ENCODE data around the gene DHPS.
A peak's percentile ranks its signal among the peaks of the same experiment; 100 is the strongest.

Gene DHPS

DNA sequence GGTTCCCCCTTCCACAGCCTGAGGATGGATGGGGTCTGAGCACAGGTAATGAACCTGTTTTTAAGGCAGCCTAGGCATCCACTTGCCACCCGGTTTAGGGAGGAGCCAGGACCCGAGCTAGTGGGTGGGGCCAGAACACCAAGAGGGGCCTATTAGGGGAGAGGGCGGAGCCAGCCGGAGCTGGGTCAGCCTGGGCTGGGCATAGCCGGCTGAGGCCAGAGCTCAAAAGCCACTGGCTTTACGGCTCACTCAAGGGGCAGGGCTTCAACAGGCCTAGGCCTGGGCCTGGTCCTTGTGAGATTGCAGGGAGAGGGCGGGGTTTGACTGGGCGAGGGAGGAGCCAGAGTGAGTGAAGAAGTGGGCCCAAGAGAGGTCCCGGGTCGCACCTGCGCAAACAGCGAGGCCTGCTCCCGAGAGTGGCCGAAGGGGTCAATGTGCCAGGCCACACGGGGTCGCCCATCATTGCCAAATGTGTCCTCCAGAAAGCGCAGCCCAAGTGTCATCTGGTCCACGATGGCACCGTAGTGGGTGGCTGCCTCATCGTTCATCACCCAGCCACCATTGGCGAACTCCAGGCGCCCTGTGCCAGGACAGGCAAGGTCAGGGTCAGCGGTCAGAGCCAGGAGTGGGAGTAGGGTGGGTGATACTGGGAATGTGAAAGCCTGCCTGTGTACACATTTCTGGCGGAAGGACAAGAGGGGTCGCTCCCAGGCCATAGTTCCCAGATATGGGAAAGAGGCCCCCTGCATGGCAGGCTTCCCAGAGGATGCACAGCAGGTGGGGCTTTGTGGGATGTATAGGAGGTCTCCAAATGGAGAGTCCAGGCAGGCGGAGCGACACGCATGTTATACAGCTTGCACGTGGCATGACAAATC is 17.0 kb downstream of the DHPS start:
- Histone ChIP-seq H3K27ac (ENCODE audit: low read depth, low read length) (no peak overlapping the region), H3K4me1 (ENCODE audit: control insufficient read depth, insufficient read depth, low read length) (peaks cover 8% of the 10 kb centered on the region), H3K9ac (ENCODE audit: low read length) (no peak overlapping the region), H3K27me3 (ENCODE audit: control insufficient read depth, insufficient read depth, low read length) (no peaks in the 10 kb centered on the region), H3K9me3 (ENCODE audit: control insufficient read depth, insufficient read depth, low read depth, low read length) (no peaks in the 10 kb centered on the region), H3K4me3 (ENCODE audit: low read depth, low read length) (no peak overlapping the region), H3K36me3 (ENCODE audit: control insufficient read depth, insufficient read depth, low read length) (peaks cover 38% of the 10 kb centered on the region)

DNA sequence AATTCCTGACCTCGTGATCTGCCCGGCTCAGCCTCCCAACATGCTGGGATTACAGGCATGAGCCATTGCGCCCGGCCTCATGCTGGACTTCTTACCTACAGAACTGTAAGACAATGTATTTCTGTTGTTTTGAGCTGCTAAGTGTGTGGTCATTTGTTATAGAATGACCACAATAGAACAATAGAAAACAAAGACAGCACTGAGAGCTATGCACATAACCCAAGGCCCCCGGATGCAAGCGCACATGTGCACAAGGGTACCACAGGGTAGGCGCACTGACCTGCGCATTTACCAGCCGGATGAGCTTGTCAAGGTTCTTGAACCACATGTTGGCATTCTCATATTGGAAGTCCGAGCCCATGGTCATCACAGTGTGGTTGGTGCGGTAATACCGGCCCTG is 20.7 kb downstream of the DHPS start:
- no peak overlapping the region for H3K9ac ChIP-seq (ENCODE audit: low read length)
- H3K4me1 ChIP-seq (ENCODE audit: control insufficient read depth, insufficient read depth, low read length), result peaks cover 7% of the 10 kb centered on the region
- H3K9me3 ChIP-seq (ENCODE audit: control insufficient read depth, insufficient read depth, low read depth, low read length), result no peaks in the 10 kb centered on the region
- no peaks in the 10 kb centered on the region for H3K27me3 ChIP-seq (ENCODE audit: control insufficient read depth, insufficient read depth, low read length)
- H3K36me3 ChIP-seq (ENCODE audit: control insufficient read depth, insufficient read depth, low read length), result peaks cover 50% of the 10 kb centered on the region
- H3K27ac ChIP-seq (ENCODE audit: low read depth, low read length), result no peak overlapping the region
- H3K4me3 ChIP-seq (ENCODE audit: low read depth, low read length), result no peak overlapping the region

DNA sequence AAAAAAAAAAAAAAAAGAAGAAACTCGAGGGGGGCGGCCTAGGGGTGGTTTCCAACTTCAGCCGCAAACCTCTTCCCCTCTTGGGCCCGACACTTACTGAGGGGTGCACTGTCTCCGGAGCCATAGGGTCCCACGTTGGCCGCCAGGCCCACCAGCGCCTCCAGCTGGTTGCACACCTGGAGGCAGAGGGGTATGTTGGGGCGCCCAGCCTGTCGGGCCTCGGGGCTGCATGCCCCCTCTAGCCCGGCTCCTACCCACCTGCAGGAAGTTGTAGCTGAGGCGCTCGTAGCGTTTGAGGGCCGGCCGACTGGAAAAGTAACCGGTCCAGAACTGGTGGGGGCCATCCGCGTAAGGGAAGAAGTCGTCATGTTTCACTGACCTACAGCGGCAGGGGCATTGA is 23.7 kb downstream of the DHPS start:
- Histone ChIP-seq H3K4me3 (ENCODE audit: low read depth, low read length) (no peak overlapping the region), H3K4me1 (ENCODE audit: control insufficient read depth, insufficient read depth, low read length) (no peaks in the 10 kb centered on the region), H3K9me3 (ENCODE audit: control insufficient read depth, insufficient read depth, low read depth, low read length) (no peaks in the 10 kb centered on the region), H3K27ac (ENCODE audit: low read depth, low read length) (no peak overlapping the region), H3K36me3 (ENCODE audit: control insufficient read depth, insufficient read depth, low read length) (peaks cover 48% of the 10 kb centered on the region), H3K9ac (ENCODE audit: low read length) (no peak overlapping the region), H3K27me3 (ENCODE audit: control insufficient read depth, insufficient read depth, low read length) (no peaks in the 10 kb centered on the region)

DNA sequence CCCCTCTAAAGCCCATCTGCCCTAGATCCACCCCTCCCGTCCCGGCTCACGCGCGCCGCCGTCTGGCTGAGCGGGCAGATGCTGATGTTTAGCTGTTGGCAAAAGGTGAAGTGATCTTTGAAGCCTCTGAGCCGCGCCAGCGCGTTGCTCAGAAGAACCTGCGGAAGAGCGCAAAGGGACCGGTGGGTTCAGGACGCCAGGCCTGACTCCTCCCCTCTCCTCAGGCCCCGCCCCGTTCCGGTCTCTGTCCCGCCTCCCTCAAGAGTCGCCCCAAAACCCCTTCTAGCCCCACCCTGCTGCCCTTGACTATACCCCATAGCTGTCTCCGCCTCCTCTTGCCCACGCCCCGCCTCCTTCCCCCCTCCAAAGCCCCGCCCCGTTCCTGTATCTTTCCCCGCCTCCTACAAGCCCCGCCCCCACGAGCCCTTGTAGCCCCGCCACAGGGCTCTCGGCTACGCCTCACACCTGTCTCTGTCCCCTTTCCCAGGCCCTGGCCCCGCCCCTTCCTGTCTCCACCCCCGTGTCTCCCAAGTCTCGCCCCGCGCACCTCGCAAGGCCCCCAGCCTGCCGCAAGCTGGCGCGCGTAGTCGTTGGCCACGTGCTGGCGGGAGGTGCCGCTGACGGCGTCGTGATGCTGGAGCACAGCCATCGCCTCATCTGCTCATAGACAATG is 24.6 kb downstream of the DHPS start:
- no peaks in the 10 kb centered on the region for H3K27me3 ChIP-seq (ENCODE audit: control insufficient read depth, insufficient read depth, low read length)
- H3K36me3 ChIP-seq (ENCODE audit: control insufficient read depth, insufficient read depth, low read length), result peaks cover 48% of the 10 kb centered on the region

DNA sequence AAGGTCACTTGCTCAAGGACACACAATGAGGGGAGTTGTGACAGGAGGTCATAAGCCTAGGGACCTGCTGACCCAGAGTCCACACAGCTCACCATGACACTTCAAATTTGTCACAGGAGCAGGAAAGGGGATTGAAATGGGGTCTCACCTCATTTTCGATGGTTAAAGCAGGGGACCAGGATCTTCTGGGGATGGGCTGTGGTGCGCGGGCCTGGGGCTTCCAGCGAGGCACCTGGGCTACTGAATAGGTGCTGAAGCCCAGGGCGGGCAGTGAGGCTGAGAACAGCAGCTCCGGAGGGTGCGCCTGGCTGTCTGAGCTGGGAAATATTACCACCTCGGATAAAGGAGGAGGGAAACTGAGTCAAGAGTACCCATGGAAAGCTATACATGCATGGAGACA is 26.1 kb downstream of the DHPS start:
- Histone ChIP-seq H3K9me3 (ENCODE audit: control insufficient read depth, insufficient read depth, low read depth, low read length) (no peaks in the 10 kb centered on the region), H3K27ac (ENCODE audit: low read depth, low read length) (no peak overlapping the region), H3K4me1 (ENCODE audit: control insufficient read depth, insufficient read depth, low read length) (no peaks in the 10 kb centered on the region), H3K9ac (ENCODE audit: low read length) (no peak overlapping the region), H3K36me3 (ENCODE audit: control insufficient read depth, insufficient read depth, low read length) (peaks cover 36% of the 10 kb centered on the region), H3K27me3 (ENCODE audit: control insufficient read depth, insufficient read depth, low read length) (no peaks in the 10 kb centered on the region), H3K4me3 (ENCODE audit: low read depth, low read length) (no peak overlapping the region)

More for the DNA sequence above, 24.6 kb downstream of the DHPS start:
- no peaks in the 10 kb centered on the region for H3K4me1 ChIP-seq (ENCODE audit: control insufficient read depth, insufficient read depth, low read length)
- no peaks in the 10 kb centered on the region for H3K9me3 ChIP-seq (ENCODE audit: control insufficient read depth, insufficient read depth, low read depth, low read length)
- peak overlapping the region; percentile 27; the same call in 1 of the 2 replicates for H3K4me3 ChIP-seq (ENCODE audit: low read depth, low read length)
- no peak overlapping the region for H3K27ac ChIP-seq (ENCODE audit: low read depth, low read length)
- no peak overlapping the region for H3K9ac ChIP-seq (ENCODE audit: low read length)

DNA sequence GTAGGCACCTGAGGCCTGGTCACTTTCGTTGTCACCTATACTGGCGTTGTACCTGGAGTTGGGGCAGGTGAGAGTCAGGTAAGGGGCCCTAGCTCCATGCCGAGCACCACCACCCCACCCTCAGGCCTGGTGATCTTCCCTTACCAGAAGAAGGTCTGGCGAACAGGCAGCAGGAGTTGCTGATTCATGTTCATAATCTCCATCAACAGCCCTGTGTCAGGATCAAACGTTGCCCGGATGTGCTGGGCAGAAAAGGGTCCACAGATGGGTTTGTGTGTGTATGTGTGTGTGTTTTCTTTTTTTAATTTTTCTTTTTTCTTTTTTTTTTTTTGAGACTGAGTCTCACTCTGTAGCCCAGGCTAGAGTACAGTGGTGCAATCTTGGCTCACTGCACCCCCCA is 29.5 kb downstream of the DHPS start:
- Histone ChIP-seq H3K36me3 (ENCODE audit: control insufficient read depth, insufficient read depth, low read length) (peaks cover 25% of the 10 kb centered on the region), H3K9me3 (ENCODE audit: control insufficient read depth, insufficient read depth, low read depth, low read length) (no peaks in the 10 kb centered on the region), H3K4me1 (ENCODE audit: control insufficient read depth, insufficient read depth, low read length) (no peaks in the 10 kb centered on the region), H3K27me3 (ENCODE audit: control insufficient read depth, insufficient read depth, low read length) (no peaks in the 10 kb centered on the region), H3K9ac (ENCODE audit: low read length) (no peak overlapping the region), H3K4me3 (ENCODE audit: low read depth, low read length) (no peak overlapping the region), H3K27ac (ENCODE audit: low read depth, low read length) (no peak overlapping the region)

DNA sequence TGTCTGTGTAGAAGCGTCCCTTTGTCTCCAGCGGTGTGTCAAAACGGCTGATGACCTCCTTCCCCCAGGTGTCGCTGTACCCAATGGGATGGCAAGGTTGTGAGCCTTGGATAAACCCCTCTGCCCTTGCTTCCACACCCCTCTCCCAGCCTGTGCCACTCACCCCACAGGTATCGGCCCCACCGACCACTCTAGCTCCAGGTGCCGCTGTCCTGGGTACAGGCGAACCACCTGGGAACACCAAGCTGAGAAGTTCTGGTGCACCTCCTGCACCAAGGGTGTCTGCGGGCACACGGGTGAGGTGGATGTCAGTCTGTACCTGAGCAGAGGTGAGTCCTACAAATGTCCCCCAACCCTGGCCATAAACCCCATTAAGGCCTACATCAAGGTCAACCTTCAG is 31.7 kb downstream of the DHPS start:
- no peak overlapping the region for H3K4me3 ChIP-seq (ENCODE audit: low read depth, low read length)
- H3K9me3 ChIP-seq (ENCODE audit: control insufficient read depth, insufficient read depth, low read depth, low read length), result no peaks in the 10 kb centered on the region
- H3K4me1 ChIP-seq (ENCODE audit: control insufficient read depth, insufficient read depth, low read length), result no peaks in the 10 kb centered on the region
- no peak overlapping the region for H3K9ac ChIP-seq (ENCODE audit: low read length)
- H3K27ac ChIP-seq (ENCODE audit: low read depth, low read length), result no peak overlapping the region
- no peaks in the 10 kb centered on the region for H3K27me3 ChIP-seq (ENCODE audit: control insufficient read depth, insufficient read depth, low read length)
- peaks cover 8% of the 10 kb centered on the region for H3K36me3 ChIP-seq (ENCODE audit: control insufficient read depth, insufficient read depth, low read length)

DNA sequence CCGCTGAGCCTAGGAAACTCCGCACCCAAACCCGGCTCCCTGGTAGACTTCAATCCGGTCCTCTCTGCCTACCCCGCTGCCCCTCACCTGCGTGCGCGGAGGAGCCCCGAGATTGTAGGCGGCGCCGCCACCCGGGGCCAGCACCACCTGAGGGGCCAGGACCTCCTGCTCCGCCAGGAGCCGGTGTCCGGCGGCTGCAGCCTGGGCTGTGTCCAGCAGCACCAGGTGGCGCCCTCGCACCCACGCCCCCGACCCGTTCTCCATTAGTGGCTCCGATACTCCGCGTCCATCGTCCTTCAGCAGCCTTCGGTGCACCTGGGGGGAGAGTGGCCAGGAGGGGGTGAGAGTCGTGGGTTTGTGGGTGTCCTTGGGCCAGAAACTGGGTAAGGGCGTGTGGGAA is 33.6 kb downstream of the DHPS start:
- peak overlapping the region; percentile 76 for H3K4me3 ChIP-seq (ENCODE audit: low read depth, low read length)
- H3K27me3 ChIP-seq (ENCODE audit: control insufficient read depth, insufficient read depth, low read length), result no peaks in the 10 kb centered on the region
- no peak overlapping the region; the same call in 1 of the 2 replicates for H3K27ac ChIP-seq (ENCODE audit: low read depth, low read length)
- no peaks in the 10 kb centered on the region for H3K4me1 ChIP-seq (ENCODE audit: control insufficient read depth, insufficient read depth, low read length)
- H3K9me3 ChIP-seq (ENCODE audit: control insufficient read depth, insufficient read depth, low read depth, low read length), result no peaks in the 10 kb centered on the region
- peak overlapping the region; percentile 17 for H3K9ac ChIP-seq (ENCODE audit: low read length)
- peaks cover 6% of the 10 kb centered on the region for H3K36me3 ChIP-seq (ENCODE audit: control insufficient read depth, insufficient read depth, low read length)

DNA sequence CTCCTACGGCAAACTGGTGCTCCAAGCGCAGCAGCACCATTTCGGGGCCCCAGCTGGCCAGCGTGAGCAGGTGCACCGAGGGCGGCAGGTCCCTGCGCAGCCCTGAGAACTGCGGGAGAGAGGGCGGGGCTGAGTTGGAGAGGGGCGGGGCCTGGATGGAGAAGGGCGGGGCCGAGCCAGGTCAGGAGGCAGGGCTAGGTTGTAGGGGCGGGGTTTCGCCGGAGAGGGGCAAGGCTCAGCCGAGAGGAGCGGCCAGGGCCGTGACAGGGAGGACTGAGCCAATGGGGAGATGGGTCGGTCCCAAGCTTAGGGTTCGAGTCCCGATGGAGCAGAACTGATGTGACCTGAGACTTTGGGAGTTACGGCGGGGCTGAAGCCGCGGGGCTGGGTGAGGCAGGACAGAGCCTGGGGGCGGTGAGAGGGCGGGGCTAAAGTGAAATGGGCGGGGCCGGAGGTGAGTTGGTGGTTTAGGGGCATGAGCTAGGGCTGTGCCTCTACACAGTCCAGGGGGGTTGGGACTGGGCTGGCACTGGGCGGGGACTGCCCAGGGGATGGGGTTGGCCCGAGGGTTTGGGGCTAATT is 34.1 kb downstream of the DHPS start:
- Histone ChIP-seq H3K27me3 (ENCODE audit: control insufficient read depth, insufficient read depth, low read length) (no peaks in the 10 kb centered on the region), H3K4me1 (ENCODE audit: control insufficient read depth, insufficient read depth, low read length) (no peaks in the 10 kb centered on the region), H3K9ac (ENCODE audit: low read length) (peak overlapping the region; percentile 17), H3K4me3 (ENCODE audit: low read depth, low read length) (peak overlapping the region; percentile 76), H3K27ac (ENCODE audit: low read depth, low read length) (no peak overlapping the region), H3K9me3 (ENCODE audit: control insufficient read depth, insufficient read depth, low read depth, low read length) (no peaks in the 10 kb centered on the region), H3K36me3 (ENCODE audit: control insufficient read depth, insufficient read depth, low read length) (peaks cover 6% of the 10 kb centered on the region)

DNA sequence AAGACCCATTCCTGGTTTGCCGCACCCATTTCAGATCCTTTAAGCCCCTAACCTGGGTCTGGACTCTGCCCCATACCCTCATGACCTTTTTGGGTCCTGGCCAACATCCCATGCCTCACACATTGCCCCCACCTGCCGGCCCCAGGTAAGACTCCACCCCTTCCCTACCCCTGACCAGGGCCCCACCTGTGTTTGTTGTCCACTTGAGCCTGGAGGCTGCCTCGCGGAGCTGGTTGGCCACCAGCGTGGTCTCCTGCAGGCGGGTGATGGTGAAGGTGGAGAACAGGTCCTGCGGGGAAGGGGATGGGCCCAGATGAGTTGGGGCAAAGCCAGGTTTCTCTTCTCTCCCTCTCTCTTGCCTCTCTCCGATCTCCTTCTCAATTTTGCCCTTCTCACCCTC is 34.6 kb downstream of the DHPS start:
- Histone ChIP-seq H3K27ac (ENCODE audit: low read depth, low read length) (no peak overlapping the region), H3K27me3 (ENCODE audit: control insufficient read depth, insufficient read depth, low read length) (no peaks in the 10 kb centered on the region), H3K9ac (ENCODE audit: low read length) (no peak overlapping the region), H3K4me3 (ENCODE audit: low read depth, low read length) (peak overlapping the region; percentile 30), H3K9me3 (ENCODE audit: control insufficient read depth, insufficient read depth, low read depth, low read length) (no peaks in the 10 kb centered on the region), H3K4me1 (ENCODE audit: control insufficient read depth, insufficient read depth, low read length) (no peaks in the 10 kb centered on the region), H3K36me3 (ENCODE audit: control insufficient read depth, insufficient read depth, low read length) (peaks cover 4% of the 10 kb centered on the region; the same call in 1 of the 2 replicates)

DNA sequence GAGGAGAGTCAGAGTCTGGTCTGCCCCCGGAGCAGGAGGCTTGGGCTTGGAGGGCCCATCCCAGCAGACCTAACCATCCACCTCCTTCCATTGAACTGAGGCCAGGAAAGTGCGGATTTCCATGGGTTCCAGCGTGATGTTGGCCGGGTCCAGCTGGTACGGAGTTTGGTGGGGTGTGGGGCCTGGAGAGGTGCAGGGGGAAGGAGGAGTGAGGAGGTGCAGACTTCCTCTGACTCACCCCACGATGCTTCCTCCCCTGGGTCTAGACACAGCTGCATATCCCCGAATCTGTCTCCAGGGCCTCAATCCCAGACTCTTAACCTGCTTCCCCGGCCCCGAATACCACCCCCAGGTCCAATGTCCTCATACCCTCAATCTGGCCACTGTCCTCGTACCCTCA is 35.1 kb downstream of the DHPS start:
- H3K27ac ChIP-seq (ENCODE audit: low read depth, low read length), result no peak overlapping the region

More for the DNA sequence above, 35.1 kb downstream of the DHPS start:
- no peak overlapping the region for H3K4me3 ChIP-seq (ENCODE audit: low read depth, low read length)
- no peaks in the 10 kb centered on the region for H3K9me3 ChIP-seq (ENCODE audit: control insufficient read depth, insufficient read depth, low read depth, low read length)
- H3K36me3 ChIP-seq (ENCODE audit: control insufficient read depth, insufficient read depth, low read length), result peaks cover 2% of the 10 kb centered on the region; the same call in 1 of the 2 replicates
- no peaks in the 10 kb centered on the region for H3K4me1 ChIP-seq (ENCODE audit: control insufficient read depth, insufficient read depth, low read length)
- H3K27me3 ChIP-seq (ENCODE audit: control insufficient read depth, insufficient read depth, low read length), result no peaks in the 10 kb centered on the region
- H3K9ac ChIP-seq (ENCODE audit: low read length), result no peak overlapping the region

Measured in HUES6 (cell line).